ENCODE results near the gene TFF1.

The TFF1 gene

DNA sequence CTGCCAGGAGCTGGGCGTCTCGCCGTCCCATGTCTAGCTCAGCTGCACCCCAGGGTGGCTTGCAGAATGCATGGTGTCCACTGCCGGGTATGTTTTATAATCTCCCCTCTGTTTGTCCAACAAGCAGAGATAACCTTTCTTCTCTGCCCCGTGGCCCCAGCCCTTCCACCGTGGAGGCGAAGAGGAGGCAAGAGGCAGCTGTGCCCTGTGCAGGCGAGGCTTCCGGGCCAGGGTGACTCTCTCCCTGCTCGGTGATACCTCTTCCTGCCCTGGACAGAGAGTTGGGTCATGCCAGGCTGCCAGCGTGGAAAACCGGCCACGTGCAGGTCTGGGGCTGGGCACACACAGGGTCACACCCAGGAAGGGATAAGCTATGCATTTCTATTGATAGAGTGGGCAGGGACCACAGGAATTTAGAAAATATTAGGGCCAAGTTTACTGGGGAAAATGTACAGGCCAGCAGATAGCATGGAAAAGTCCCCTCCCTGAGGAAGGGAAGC is 15.4 kb downstream of the TFF1 start, which contains the start of gene TFF2:
Gene TFF2 (minus strand): TSS at position 68 of the 500 bp plus-strand sequence. CDS start 37 bp downstream, at position 31.
- no peaks in the 10 kb centered on the region for H3K4me1 ChIP-seq (ENCODE audit: control insufficient read depth, insufficient read depth, low read length)
- ChIA-PET POLR2A (no interaction called here), CTCF (interaction anchor here (1.0 kb wide), 1 partner anchor 10 kb away, joined by 3 read pairs; no protein-coding TSS in a partner anchor)
- H3K27ac ChIP-seq (ENCODE audit: extremely low read depth, low read depth, low read length): no peak within 1 kb of the TSS
- no peak for TF ChIP-seq ZFP3 (tag by site-specific recombination; IDR thresholded peaks at IDR 0.05; ENCODE audit: low read depth)
- TF ChIP-seq, protein P1, sequence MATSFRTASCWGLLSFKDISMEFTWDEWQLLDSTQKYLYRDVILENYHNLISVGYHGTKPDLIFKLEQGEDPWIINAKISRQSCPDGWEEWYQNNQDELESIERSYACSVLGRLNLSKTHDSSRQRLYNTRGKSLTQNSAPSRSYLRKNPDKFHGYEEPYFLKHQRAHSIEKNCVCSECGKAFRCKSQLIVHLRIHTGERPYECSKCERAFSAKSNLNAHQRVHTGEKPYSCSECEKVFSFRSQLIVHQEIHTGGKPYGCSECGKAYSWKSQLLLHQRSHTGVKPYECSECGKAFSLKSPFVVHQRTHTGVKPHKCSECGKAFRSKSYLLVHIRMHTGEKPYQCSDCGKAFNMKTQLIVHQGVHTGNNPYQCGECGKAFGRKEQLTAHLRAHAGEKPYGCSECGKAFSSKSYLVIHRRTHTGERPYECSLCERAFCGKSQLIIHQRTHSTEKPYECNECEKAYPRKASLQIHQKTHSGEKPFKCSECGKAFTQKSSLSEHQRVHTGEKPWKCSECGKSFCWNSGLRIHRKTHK (tag by site-specific recombination; IDR thresholded peaks at IDR 0.05): no peak
- TF ChIP-seq, protein P2, sequence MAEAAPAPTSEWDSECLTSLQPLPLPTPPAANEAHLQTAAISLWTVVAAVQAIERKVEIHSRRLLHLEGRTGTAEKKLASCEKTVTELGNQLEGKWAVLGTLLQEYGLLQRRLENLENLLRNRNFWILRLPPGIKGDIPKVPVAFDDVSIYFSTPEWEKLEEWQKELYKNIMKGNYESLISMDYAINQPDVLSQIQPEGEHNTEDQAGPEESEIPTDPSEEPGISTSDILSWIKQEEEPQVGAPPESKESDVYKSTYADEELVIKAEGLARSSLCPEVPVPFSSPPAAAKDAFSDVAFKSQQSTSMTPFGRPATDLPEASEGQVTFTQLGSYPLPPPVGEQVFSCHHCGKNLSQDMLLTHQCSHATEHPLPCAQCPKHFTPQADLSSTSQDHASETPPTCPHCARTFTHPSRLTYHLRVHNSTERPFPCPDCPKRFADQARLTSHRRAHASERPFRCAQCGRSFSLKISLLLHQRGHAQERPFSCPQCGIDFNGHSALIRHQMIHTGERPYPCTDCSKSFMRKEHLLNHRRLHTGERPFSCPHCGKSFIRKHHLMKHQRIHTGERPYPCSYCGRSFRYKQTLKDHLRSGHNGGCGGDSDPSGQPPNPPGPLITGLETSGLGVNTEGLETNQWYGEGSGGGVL (tag by site-specific recombination; IDR thresholded peaks at IDR 0.05): no peak
- TF ChIP-seq ZNF146 (tag by site-specific recombination; IDR thresholded peaks at IDR 0.05): no peak
- TF ChIP-seq, protein P3, sequence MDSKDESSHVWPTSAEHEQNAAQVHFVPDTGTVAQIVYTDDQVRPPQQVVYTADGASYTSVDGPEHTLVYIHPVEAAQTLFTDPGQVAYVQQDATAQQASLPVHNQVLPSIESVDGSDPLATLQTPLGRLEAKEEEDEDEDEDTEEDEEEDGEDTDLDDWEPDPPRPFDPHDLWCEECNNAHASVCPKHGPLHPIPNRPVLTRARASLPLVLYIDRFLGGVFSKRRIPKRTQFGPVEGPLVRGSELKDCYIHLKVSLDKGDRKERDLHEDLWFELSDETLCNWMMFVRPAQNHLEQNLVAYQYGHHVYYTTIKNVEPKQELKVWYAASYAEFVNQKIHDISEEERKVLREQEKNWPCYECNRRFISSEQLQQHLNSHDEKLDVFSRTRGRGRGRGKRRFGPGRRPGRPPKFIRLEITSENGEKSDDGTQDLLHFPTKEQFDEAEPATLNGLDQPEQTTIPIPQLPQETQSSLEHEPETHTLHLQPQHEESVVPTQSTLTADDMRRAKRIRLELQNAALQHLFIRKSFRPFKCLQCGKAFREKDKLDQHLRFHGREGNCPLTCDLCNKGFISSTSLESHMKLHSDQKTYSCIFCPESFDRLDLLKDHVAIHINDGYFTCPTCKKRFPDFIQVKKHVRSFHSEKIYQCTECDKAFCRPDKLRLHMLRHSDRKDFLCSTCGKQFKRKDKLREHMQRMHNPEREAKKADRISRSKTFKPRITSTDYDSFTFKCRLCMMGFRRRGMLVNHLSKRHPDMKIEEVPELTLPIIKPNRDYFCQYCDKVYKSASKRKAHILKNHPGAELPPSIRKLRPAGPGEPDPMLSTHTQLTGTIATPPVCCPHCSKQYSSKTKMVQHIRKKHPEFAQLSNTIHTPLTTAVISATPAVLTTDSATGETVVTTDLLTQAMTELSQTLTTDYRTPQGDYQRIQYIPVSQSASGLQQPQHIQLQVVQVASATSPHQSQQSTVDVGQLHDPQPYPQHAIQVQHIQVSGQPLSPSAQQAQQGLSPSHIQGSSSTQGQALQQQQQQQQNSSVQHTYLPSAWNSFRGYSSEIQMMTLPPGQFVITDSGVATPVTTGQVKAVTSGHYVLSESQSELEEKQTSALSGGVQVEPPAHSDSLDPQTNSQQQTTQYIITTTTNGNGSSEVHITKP (tag by site-specific recombination; IDR thresholded peaks at IDR 0.05): no peak
- no peak for TF ChIP-seq BCL11A (tag by site-specific recombination; IDR thresholded peaks at IDR 0.05; ENCODE audit: low read depth)
- no peak for TF ChIP-seq ZNF184 (tag by site-specific recombination; IDR thresholded peaks at IDR 0.05)
- no peak for TF ChIP-seq ZBTB20 (tag by site-specific recombination; IDR thresholded peaks at IDR 0.05)
- TF ChIP-seq ZNF311 (tag by site-specific recombination; IDR thresholded peaks at IDR 0.05; ENCODE audit: borderline replicate concordance): no peak
- TF ChIP-seq ZSCAN5A (tag by site-specific recombination; IDR thresholded peaks at IDR 0.05): no peak
- TF ChIP-seq ZNF777 (tag by site-specific recombination; IDR thresholded peaks at IDR 0.05; ENCODE audit: borderline replicate concordance): no peak
- TF ChIP-seq ZNF169 (tag by site-specific recombination; IDR thresholded peaks at IDR 0.05): no peak
- no peak for TF ChIP-seq ZNF830 (tag by site-specific recombination; IDR thresholded peaks at IDR 0.05; ENCODE audit: low read depth)
- TF ChIP-seq SP3 (tag by site-specific recombination; IDR thresholded peaks at IDR 0.05): no peak
- TF ChIP-seq ZNF19 (tag by site-specific recombination; IDR thresholded peaks at IDR 0.05; ENCODE audit: low read depth): no peak
- no peak for TF ChIP-seq ZNF76 (tag by site-specific recombination; IDR thresholded peaks at IDR 0.05; ENCODE audit: borderline replicate concordance, low read depth)
- no peak for TF ChIP-seq ZBTB21 (tag by site-specific recombination; IDR thresholded peaks at IDR 0.05)
- TF ChIP-seq ZFP37 (tag by site-specific recombination; IDR thresholded peaks at IDR 0.05): no peak
- no peak for TF ChIP-seq ZNF707 (tag by site-specific recombination; IDR thresholded peaks at IDR 0.05)
- no peaks in the 10 kb centered on the region for H3K9me3 ChIP-seq (ENCODE audit: control insufficient read depth, insufficient read depth, low read depth, low read length)
- H3K36me3 ChIP-seq (ENCODE audit: control insufficient read depth in 2 of 2, insufficient read depth in 1 of 2, low read length in 2 of 2): no peaks in the 10 kb centered on the region
- H3K4me3 ChIP-seq (ENCODE audit: low read depth, low read length): no peak within 1 kb of the TSS
